GM11168 (cell line): ENCODE results near the gene FN1.

Experiments
- in situ Hi-C: fragments of 300-500 bp; cut with MboI; formaldehyde crosslinking; loops from one replicate; pipeline ENCODE4 v1.12.0; 2022; ENCODE audit warnings: low sequenced_read_pairs; ENCODE audit not compliant: unreplicated experiment

FN1 gene

GRCh38 chr2:215435870-215436704 lies at the start of gene FN1:
FN1 (minus strand) TSS chr2:215436068; CDS start chr2:215435802, 266 bp downstream.
- in situ Hi-C loops: no loop called here

GRCh38 chr2:215485032-215485431 lies 49.2 kb upstream of the FN1 start:
- in situ Hi-C loops: loop anchor here (10.0 kb wide), 1 partner anchor 990 kb away; no protein-coding TSS in a partner anchor

GRCh38 chr2:215484570-215484969 lies 48.7 kb upstream of the FN1 start:
- in situ Hi-C loops: loop anchor here (10.0 kb wide), 1 partner anchor 990 kb away; no protein-coding TSS in a partner anchor

GRCh38 chr2:215483431-215483830 lies 47.6 kb upstream of the FN1 start:
- in situ Hi-C loops: loop anchor here (10.0 kb wide), 1 partner anchor 989 kb away; no protein-coding TSS in a partner anchor

GRCh38 chr2:215479536-215480240 lies 43.8 kb upstream of the FN1 start:
- in situ Hi-C loops: loop anchor here (10.0 kb wide), 1 partner anchor 985 kb away; no protein-coding TSS in a partner anchor

GRCh38 chr2:215479121-215479520 lies 43.3 kb upstream of the FN1 start:
- in situ Hi-C loops: no loop called here

- in situ Hi-C loops: no loop called here
Measured at GRCh38 chr2:215476424-215476823, 40.6 kb upstream of the FN1 start.

- in situ Hi-C loops: no loop called here
Measured at GRCh38 chr2:215466097-215466909, 30.4 kb upstream of the FN1 start.

GRCh38 chr2:215465256-215465655 lies 29.4 kb upstream of the FN1 start:
- in situ Hi-C loops: no loop called here

- in situ Hi-C loops: no loop called here
Measured at GRCh38 chr2:215461836-215462532, 26.1 kb upstream of the FN1 start.

- in situ Hi-C loops: no loop called here
Measured at GRCh38 chr2:215460682-215461382, 25.0 kb upstream of the FN1 start.

GRCh38 chr2:215455958-215456357 lies 20.1 kb upstream of the FN1 start:
- in situ Hi-C loops: loop anchor here (5.0 kb wide), 1 partner anchor 461 kb away; no protein-coding TSS in a partner anchor

GRCh38 chr2:215454519-215455246 lies 18.8 kb upstream of the FN1 start:
- in situ Hi-C loops: loop anchor here (5.0 kb wide), 1 partner anchor 463 kb away; no protein-coding TSS in a partner anchor

- in situ Hi-C loops: no loop called here
Measured at GRCh38 chr2:215452725-215453124, 16.9 kb upstream of the FN1 start.

- in situ Hi-C loops: no loop called here
Measured at GRCh38 chr2:215451012-215451756, 15.3 kb upstream of the FN1 start.

- in situ Hi-C loops: no loop called here
Measured at GRCh38 chr2:215450188-215451011, 14.5 kb upstream of the FN1 start.

- in situ Hi-C loops: no loop called here
Measured at GRCh38 chr2:215447673-215448081, 11.8 kb upstream of the FN1 start.
